Activated CD8-positive, alpha-beta T cell treated with anti-CD3 and anti-CD28 coated beads, Interleukin-2, amount 10 ng/mL, durations not matched to agents 7 days and 5 days (primary cell): Measurements from ENCODE around the gene GPR107. TPM values are rescaled to one million over a fixed set of nuclear protein-coding genes. Genes with fewer than 3 reads are reported as not detected.

ENCODE experiments used
- ATAC-seq: fragments of 150-1000 bp; cut with Tn5 transposase; one replicate; pipeline ENCODE4 v1.10.0; 2021; ENCODE audit warnings: moderate library complexity
- CTCF ChIA-PET: fragments of 350-600 bp; sonication (Branson Sonifier 250); formaldehyde crosslinking; loops from one replicate; lab custom pipeline; 2021; ENCODE audit warnings: antibody characterized with exemption; lab: Charles Lee
- POLR2A ChIA-PET: fragments of 350-600 bp; sonication (Branson Sonifier 250); formaldehyde crosslinking; loops from one replicate; lab custom pipeline; 2021; ENCODE audit warnings: antibody characterized with exemption; lab: Charles Lee
- DNase-seq: peaks from one replicate; pipeline ENCODE4 v3.0.0-alpha.2; 2020
- H3K27ac Mint-ChIP-seq: one replicate; pipeline ENCODE4 v1.8.0; 2021; ENCODE audit warnings: mild to moderate bottlenecking, mixed read lengths
- H3K27me3 Mint-ChIP-seq: one replicate; pipeline ENCODE4 v1.8.0; 2021; ENCODE audit warnings: low read depth, mixed read lengths
- H3K36me3 Mint-ChIP-seq: one replicate; pipeline ENCODE4 v1.8.0; 2021; ENCODE audit warnings: low read depth, mixed read lengths
- H3K4me1 Mint-ChIP-seq: one replicate; pipeline ENCODE4 v1.8.0; 2021; ENCODE audit warnings: low read depth, mixed read lengths
- H3K4me3 Mint-ChIP-seq: one replicate; pipeline ENCODE4 v1.8.0; 2021; ENCODE audit warnings: mild to moderate bottlenecking, mixed read lengths
- H3K9me3 Mint-ChIP-seq: one replicate; pipeline ENCODE4 v1.8.0; 2022; ENCODE audit warnings: mixed read lengths; ENCODE audit not compliant: insufficient read depth
- total RNA-seq, 2 experiments: library from RNA; stranded (reverse); gene quantifications; one replicate each; pipeline ENCODE4 v1.2.3, GENCODE V29; 2021

GPR107 gene
- total RNA-seq, 2 experiments from 2014 or later, result 22.5 to 24.4 TPM

- no peak for ATAC-seq
- CTCF ChIA-PET, result interaction anchor here (0.9 kb wide), 1 partner anchor 31 kb away, joined by 4 read pairs; no protein-coding TSS in a partner anchor
Measured at GRCh38 chr9:130138791-130139190, 85.1 kb downstream of the GPR107 start.

GRCh38 chr9:130139251-130139650 is 85.5 kb downstream of the GPR107 start:
- H3K9me3 Mint-ChIP-seq, result peaks cover 10% of the 10 kb centered on the region
- H3K4me1 Mint-ChIP-seq, result peaks cover 72% of the 10 kb centered on the region
- DNase-seq (no peak), ATAC-seq (no peak)
- H3K27ac Mint-ChIP-seq, result no peak overlapping the region
- peaks cover 8% of the 10 kb centered on the region for H3K27me3 Mint-ChIP-seq
- H3K4me3 Mint-ChIP-seq, result no peak overlapping the region
- CTCF ChIA-PET, result interaction anchor here (0.9 kb wide), 1 partner anchor 32 kb away, joined by 4 read pairs; no protein-coding TSS in a partner anchor
- POLR2A ChIA-PET, result interaction anchor here (1.1 kb wide), 1 partner anchor 11 kb away, joined by 3 read pairs; no protein-coding TSS in a partner anchor
- peaks cover 45% of the 10 kb centered on the region for H3K36me3 Mint-ChIP-seq

More at GRCh38 chr9:130138791-130139190, 85.1 kb downstream of the GPR107 start:
- peaks cover 4% of the 10 kb centered on the region for H3K27me3 Mint-ChIP-seq
- H3K36me3 Mint-ChIP-seq, result peaks cover 45% of the 10 kb centered on the region
- H3K9me3 Mint-ChIP-seq, result peaks cover 10% of the 10 kb centered on the region
- no peak for DNase-seq
- H3K27ac Mint-ChIP-seq, result peak overlapping the region; percentile 21
- no peak overlapping the region for H3K4me3 Mint-ChIP-seq
- POLR2A ChIA-PET, result no interaction called here
- peaks cover 68% of the 10 kb centered on the region for H3K4me1 Mint-ChIP-seq

DNA sequence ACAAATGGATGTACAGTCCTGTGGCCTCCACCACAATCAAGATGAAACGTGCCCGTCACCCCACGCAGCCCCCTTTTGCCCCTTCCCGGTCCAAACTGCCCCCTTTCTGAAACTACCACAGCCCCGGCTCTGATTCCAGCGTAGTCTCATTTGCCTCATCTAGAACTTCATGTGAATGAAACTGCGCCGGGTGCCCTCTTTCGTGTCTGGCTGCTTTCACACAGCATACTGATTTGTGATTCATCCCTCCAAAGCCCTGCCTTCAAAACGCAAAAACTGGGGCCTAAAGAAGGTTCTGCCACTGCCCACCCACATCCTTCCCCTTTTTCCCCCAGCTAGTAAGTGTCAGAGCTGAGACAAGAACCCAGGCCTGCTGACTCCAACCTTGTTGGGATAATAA is 87.0 kb downstream of the GPR107 start:
- ATAC-seq (peak; percentile 32), DNase-seq (peak; percentile 49)
- Mint-ChIP-seq H3K4me1 (peaks cover 71% of the 10 kb centered on the region), H3K36me3 (peaks cover 34% of the 10 kb centered on the region), H3K27me3 (peaks cover 16% of the 10 kb centered on the region), H3K27ac (peak overlapping the region; percentile 79), H3K4me3 (peak overlapping the region; percentile 19), H3K9me3 (peaks cover 9% of the 10 kb centered on the region)
- CTCF ChIA-PET, result no interaction called here
- POLR2A ChIA-PET, result interaction anchor here (1.3 to 2.0 kb wide), 2 partner anchors 10 to 12 kb away, joined by 4 to 8 read pairs; no protein-coding TSS in a partner anchor

GRCh38 chr9:130142056-130142455 is 88.3 kb downstream of the GPR107 start:
- H3K27ac Mint-ChIP-seq, result no peak overlapping the region
- DNase-seq, result no peak
- CTCF ChIA-PET, result interaction anchor here (1.2 to 1.4 kb wide), 2 partner anchors 13 to 34 kb away, joined by 4 read pairs; no protein-coding TSS in a partner anchor
- H3K27me3 Mint-ChIP-seq, result peaks cover 21% of the 10 kb centered on the region
- peaks cover 20% of the 10 kb centered on the region for H3K36me3 Mint-ChIP-seq
- POLR2A ChIA-PET, result interaction anchor here (2.0 kb wide), 1 partner anchor 14 kb away, joined by 8 read pairs; no protein-coding TSS in a partner anchor
- no peak for ATAC-seq
- no peaks in the 10 kb centered on the region for H3K9me3 Mint-ChIP-seq
- H3K4me1 Mint-ChIP-seq, result peaks cover 58% of the 10 kb centered on the region
- H3K4me3 Mint-ChIP-seq, result no peak overlapping the region

- peaks cover 56% of the 10 kb centered on the region for H3K4me1 Mint-ChIP-seq
- no peak overlapping the region for H3K27ac Mint-ChIP-seq
- POLR2A ChIA-PET, result interaction anchor here (0.6 to 2.0 kb wide), 3 partner anchors 14 to 517 kb away, joined by 3 to 8 read pairs (median 4); partner anchors contain the start of gene NTMT1
- H3K27me3 Mint-ChIP-seq, result peaks cover 21% of the 10 kb centered on the region
- H3K9me3 Mint-ChIP-seq, result no peaks in the 10 kb centered on the region
- peaks cover 14% of the 10 kb centered on the region for H3K36me3 Mint-ChIP-seq
- CTCF ChIA-PET, result interaction anchor here (1.2 to 1.4 kb wide), 2 partner anchors 13 to 34 kb away, joined by 4 read pairs; no protein-coding TSS in a partner anchor
- DNase-seq (no peak), ATAC-seq (no peak)
- no peak overlapping the region for H3K4me3 Mint-ChIP-seq
Measured at GRCh38 chr9:130142641-130143040, 88.9 kb downstream of the GPR107 start.

- ChIA-PET CTCF (interaction anchor here (0.8 to 1.1 kb wide), 3 partner anchors 10 to 36 kb away, joined by 3 read pairs; no protein-coding TSS in a partner anchor), POLR2A (interaction anchor here (0.6 kb wide), 1 partner anchor 517 kb away, joined by 4 read pairs; the partner anchor contains the start of gene NTMT1)
- Mint-ChIP-seq H3K9me3 (no peaks in the 10 kb centered on the region), H3K4me3 (no peak overlapping the region), H3K27me3 (peaks cover 25% of the 10 kb centered on the region), H3K4me1 (peaks cover 50% of the 10 kb centered on the region), H3K36me3 (peaks cover 12% of the 10 kb centered on the region), H3K27ac (no peak overlapping the region)
- ATAC-seq (no peak), DNase-seq (no peak)
Measured at GRCh38 chr9:130143279-130143893, 89.7 kb downstream of the GPR107 start.

DNA sequence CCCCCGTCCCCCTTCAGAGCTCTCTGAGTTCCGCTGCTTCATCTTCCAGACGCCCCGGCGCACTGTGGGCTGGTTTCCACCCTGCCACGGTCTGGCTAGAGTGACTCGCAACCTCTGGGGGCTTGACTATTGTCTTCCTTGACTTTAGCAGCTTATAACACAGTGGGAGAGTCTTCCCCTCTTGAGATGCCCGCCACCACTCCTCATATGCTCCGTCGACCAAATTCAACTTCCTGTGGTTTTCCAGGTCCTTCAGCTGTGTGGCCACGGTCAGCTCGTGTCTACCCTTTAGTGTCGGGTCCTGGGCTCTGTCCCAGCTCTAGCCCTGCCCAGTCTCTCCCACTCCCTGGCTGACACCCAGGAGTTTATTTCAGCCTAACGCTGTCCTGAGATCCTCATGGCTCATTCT is 90.3 kb downstream of the GPR107 start:
- H3K9me3 Mint-ChIP-seq, result no peaks in the 10 kb centered on the region
- POLR2A ChIA-PET, result no interaction called here
- peaks cover 44% of the 10 kb centered on the region for H3K4me1 Mint-ChIP-seq
- no peak overlapping the region for H3K27ac Mint-ChIP-seq
- peaks cover 25% of the 10 kb centered on the region for H3K27me3 Mint-ChIP-seq
- H3K4me3 Mint-ChIP-seq, result no peak overlapping the region
- CTCF ChIA-PET, result interaction anchor here (0.8 to 2.4 kb wide), 4 partner anchors 10 to 99 kb away, joined by 3 to 6 read pairs (median 3); no protein-coding TSS in a partner anchor
- peaks cover 7% of the 10 kb centered on the region for H3K36me3 Mint-ChIP-seq
- ATAC-seq, result no peak
- no peak for DNase-seq

DNA sequence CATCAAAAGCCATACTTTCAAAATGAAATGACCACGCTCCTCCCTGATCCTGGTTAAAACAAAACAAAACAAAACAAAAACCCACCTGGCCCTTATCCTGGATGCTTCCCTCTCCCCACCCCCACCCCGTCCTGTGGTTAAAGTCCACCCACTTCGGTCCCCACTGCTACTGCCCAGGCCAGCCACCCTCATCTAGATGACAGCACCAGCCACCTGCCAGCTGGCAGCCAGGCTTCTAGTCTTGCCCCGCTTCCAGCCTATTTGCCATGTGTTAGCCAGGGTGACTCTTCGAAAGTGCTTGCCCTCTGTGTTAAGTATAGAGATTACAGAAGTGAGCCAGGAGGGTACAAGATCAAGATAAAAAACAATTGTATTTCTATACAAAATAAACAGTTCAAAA is 91.0 kb downstream of the GPR107 start:
- Mint-ChIP-seq H3K4me3 (no peak overlapping the region), H3K27ac (no peak overlapping the region), H3K36me3 (peaks cover 7% of the 10 kb centered on the region), H3K9me3 (no peaks in the 10 kb centered on the region), H3K27me3 (peaks cover 25% of the 10 kb centered on the region), H3K4me1 (peaks cover 37% of the 10 kb centered on the region)
- no peak for DNase-seq
- POLR2A ChIA-PET, result interaction anchor here (0.6 kb wide), 1 partner anchor 15 kb away, joined by 3 read pairs; no protein-coding TSS in a partner anchor
- CTCF ChIA-PET, result interaction anchor here (1.0 to 2.4 kb wide), 3 partner anchors 37 to 98 kb away, joined by 3 to 6 read pairs (median 4); no protein-coding TSS in a partner anchor
- ATAC-seq, result no peak

DNA sequence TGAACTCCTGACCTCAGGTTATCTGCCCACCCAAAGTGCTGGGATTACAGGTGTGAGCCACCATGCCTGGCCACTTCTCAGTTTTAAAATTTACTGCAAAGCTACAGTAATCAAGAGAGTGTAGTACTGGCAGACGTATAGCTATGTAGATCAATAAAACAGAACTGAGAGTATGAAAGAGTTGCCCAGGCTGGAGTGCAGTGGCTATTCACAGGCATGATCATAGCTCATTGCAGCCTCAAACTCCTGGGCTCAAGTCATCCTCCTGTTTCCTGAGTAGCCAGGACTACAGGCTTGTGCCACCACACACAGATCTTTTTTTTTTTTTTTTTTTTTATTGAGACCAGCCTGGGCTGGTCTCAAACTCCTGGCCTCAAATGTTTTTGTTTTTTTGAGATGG is 92.0 kb downstream of the GPR107 start:
- H3K4me3 Mint-ChIP-seq, result no peak overlapping the region

DNA sequence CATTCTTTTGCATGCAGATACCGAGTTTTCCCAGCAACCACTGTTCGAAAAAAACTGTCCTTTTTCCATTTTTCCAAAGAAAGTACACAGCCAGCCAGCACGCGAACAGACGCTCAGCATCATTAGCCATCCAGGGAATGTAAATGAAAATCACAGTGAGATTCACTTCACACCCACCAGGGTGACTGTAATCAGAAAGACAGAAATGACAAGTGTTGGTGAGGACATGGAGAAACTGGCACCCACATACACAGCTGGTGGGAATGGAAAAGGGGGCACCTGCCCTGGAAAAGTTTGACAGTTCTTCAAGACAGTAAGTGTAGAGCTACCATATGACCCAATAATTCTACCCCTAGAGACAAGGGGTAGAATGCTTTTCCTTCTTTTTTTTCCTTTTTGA is 93.5 kb downstream of the GPR107 start:
- Mint-ChIP-seq H3K27ac (no peak overlapping the region), H3K4me1 (peaks cover 15% of the 10 kb centered on the region), H3K27me3 (peaks cover 25% of the 10 kb centered on the region), H3K4me3 (no peak overlapping the region), H3K9me3 (no peaks in the 10 kb centered on the region), H3K36me3 (no peaks in the 10 kb centered on the region)
- ATAC-seq (no peak), DNase-seq (no peak)
- CTCF ChIA-PET, result interaction anchor here (1.5 kb wide), 1 partner anchor 40 kb away, joined by 5 read pairs; no protein-coding TSS in a partner anchor
- POLR2A ChIA-PET, result no interaction called here

More for the DNA sequence above, 92.0 kb downstream of the GPR107 start:
- Mint-ChIP-seq H3K9me3 (no peaks in the 10 kb centered on the region), H3K36me3 (peaks cover under 1% of the 10 kb centered on the region), H3K4me1 (peaks cover 27% of the 10 kb centered on the region), H3K27me3 (peaks cover 25% of the 10 kb centered on the region), H3K27ac (no peak overlapping the region)
- ATAC-seq, result no peak
- DNase-seq, result no peak
- POLR2A ChIA-PET, result no interaction called here
- CTCF ChIA-PET, result interaction anchor here (1.0 to 2.4 kb wide), 3 partner anchors 38 to 97 kb away, joined by 3 to 6 read pairs (median 4); no protein-coding TSS in a partner anchor

- DNase-seq, result no peak
- Mint-ChIP-seq H3K36me3 (no peaks in the 10 kb centered on the region), H3K4me3 (no peak overlapping the region), H3K4me1 (peaks cover 15% of the 10 kb centered on the region), H3K27me3 (peaks cover 25% of the 10 kb centered on the region), H3K9me3 (no peaks in the 10 kb centered on the region), H3K27ac (no peak overlapping the region)
- POLR2A ChIA-PET, result no interaction called here
- CTCF ChIA-PET, result interaction anchor here (1.5 kb wide), 1 partner anchor 40 kb away, joined by 5 read pairs; no protein-coding TSS in a partner anchor
- no peak for ATAC-seq
Measured at GRCh38 chr9:130147910-130148309, 94.2 kb downstream of the GPR107 start.
